Dedifferentiated amniotic fluid mesenchymal stem cell (primary cell): ENCODE data around the gene ZDHHC14.
"Not testable (repeated sequence)": the region's sequence is repeated elsewhere in the genome, so short reads cannot be mapped to it uniquely, and the experiment has no call there.

Experiments
- DNase-seq: peaks from one replicate; pipeline ENCODE4 v3.0.0-alpha.2; 2016; ENCODE audit errors: extremely low spot score

Gene ZDHHC14

GRCh38 chr6:157464653-157465535 is 83.9 kb downstream of the ZDHHC14 start:
- DNase-seq = no peak

- DNase-seq = no peak
Observed at GRCh38 chr6:157466342-157466648, 85.3 kb downstream of the ZDHHC14 start.

GRCh38 chr6:157467339-157467738 is 86.3 kb downstream of the ZDHHC14 start:
- not testable (repeated sequence) for DNase-seq

GRCh38 chr6:157468054-157468453 is 87.1 kb downstream of the ZDHHC14 start:
- no peak for DNase-seq

- DNase-seq = no peak
Observed at GRCh38 chr6:157468574-157468973, 87.6 kb downstream of the ZDHHC14 start.

GRCh38 chr6:157469378-157469777 is 88.4 kb downstream of the ZDHHC14 start:
- no peak for DNase-seq

- no peak for DNase-seq
Observed at GRCh38 chr6:157471077-157471686, 90.2 kb downstream of the ZDHHC14 start.

- DNase-seq = no peak
Observed at GRCh38 chr6:157471895-157472686, 91.1 kb downstream of the ZDHHC14 start.

GRCh38 chr6:157476797-157477196 is 95.8 kb downstream of the ZDHHC14 start:
- DNase-seq = no peak

GRCh38 chr6:157478926-157479325 is 97.9 kb downstream of the ZDHHC14 start:
- no peak for DNase-seq

GRCh38 chr6:157479464-157480303 is 98.7 kb downstream of the ZDHHC14 start:
- DNase-seq = no peak

GRCh38 chr6:157481189-157481864 is 100.3 kb downstream of the ZDHHC14 start:
- DNase-seq = no peak

GRCh38 chr6:157481865-157482249 is 100.9 kb downstream of the ZDHHC14 start:
- DNase-seq = no peak

GRCh38 chr6:157483770-157484169 is 102.8 kb downstream of the ZDHHC14 start:
- DNase-seq = no peak

- no peak for DNase-seq
Observed at GRCh38 chr6:157484181-157484580, 103.2 kb downstream of the ZDHHC14 start.

- DNase-seq = no peak
Observed at GRCh38 chr6:157486572-157486971, 105.6 kb downstream of the ZDHHC14 start.

- no peak for DNase-seq
Observed at GRCh38 chr6:157487110-157487773, 106.3 kb downstream of the ZDHHC14 start.

- DNase-seq = no peak
Observed at GRCh38 chr6:157488058-157488457, 107.1 kb downstream of the ZDHHC14 start.

- no peak for DNase-seq
Observed at GRCh38 chr6:157488716-157489118, 107.7 kb downstream of the ZDHHC14 start.

- no peak for DNase-seq
Observed at GRCh38 chr6:157490611-157491269, 109.8 kb downstream of the ZDHHC14 start.
